LNCaP clone FGC (cell line): ENCODE measurements around the gene GCNT2.
"Not testable (repeated sequence)": the region's sequence is repeated elsewhere in the genome, so short reads cannot be mapped to it uniquely, and the experiment has no call there.

Experiments used
- DNase-seq: peaks from one replicate; pipeline ENCODE4 v3.0.0-alpha.2; 2011; ENCODE audit warnings: low read depth
- H3K4me3 ChIP-seq: 2 replicates; pipeline ENCODE4 v1.5.1; 2011; ENCODE audit warnings: mild to moderate bottlenecking, low read depth, low read length, control low read depth
- TF ChIP-seq, protein P1 (sequence below): IDR thresholded peaks from 2 replicates; pipeline ENCODE4 v1.5.1; 2012; ENCODE audit warnings: mild to moderate bottlenecking; ENCODE audit not compliant: control insufficient read depth, insufficient read depth; ENCODE audit errors: extremely low read depth

GCNT2 gene

GRCh38 chr6:10659699-10660348 lies 138.7 kb downstream of the GCNT2 start:
- no peak overlapping the region for H3K4me3 ChIP-seq
- TF ChIP-seq, protein P1, sequence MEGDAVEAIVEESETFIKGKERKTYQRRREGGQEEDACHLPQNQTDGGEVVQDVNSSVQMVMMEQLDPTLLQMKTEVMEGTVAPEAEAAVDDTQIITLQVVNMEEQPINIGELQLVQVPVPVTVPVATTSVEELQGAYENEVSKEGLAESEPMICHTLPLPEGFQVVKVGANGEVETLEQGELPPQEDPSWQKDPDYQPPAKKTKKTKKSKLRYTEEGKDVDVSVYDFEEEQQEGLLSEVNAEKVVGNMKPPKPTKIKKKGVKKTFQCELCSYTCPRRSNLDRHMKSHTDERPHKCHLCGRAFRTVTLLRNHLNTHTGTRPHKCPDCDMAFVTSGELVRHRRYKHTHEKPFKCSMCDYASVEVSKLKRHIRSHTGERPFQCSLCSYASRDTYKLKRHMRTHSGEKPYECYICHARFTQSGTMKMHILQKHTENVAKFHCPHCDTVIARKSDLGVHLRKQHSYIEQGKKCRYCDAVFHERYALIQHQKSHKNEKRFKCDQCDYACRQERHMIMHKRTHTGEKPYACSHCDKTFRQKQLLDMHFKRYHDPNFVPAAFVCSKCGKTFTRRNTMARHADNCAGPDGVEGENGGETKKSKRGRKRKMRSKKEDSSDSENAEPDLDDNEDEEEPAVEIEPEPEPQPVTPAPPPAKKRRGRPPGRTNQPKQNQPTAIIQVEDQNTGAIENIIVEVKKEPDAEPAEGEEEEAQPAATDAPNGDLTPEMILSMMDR, result no peak
- DNase-seq, result no peak

DNA sequence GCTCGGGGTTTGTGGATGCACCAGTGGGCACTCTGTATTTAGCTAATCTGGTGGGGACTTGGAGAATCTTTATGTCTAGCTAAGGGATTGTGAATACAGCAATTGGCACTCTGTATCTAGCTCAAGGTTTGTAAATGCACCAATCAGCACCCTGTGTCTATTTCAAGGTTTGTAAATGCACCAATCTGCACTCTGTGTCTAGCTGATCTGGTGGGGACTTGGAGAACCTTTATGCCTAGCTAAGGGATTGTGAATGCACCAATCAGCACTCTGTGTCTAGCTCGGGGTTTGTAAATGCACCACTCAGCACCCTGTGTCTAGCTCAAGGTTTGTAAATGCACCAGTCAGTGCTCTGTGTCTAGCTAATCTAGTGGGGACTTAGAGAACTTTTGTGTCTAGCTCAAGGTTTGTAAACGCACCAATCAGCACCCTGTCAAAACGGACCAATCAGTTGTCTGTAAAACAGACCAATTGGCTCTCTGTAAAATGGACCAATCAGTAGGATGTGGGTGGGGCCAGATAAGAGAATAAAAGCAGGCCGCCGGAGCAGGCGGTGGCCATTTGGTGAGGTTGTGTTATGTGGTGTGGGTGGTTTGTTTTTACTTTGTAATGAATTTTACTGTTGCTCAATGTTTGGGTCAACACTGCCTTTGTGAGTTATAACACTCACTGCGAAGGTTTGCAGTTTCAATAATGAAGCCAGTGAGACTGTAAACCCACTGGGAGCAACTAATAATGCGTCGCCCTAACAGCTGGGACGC lies 139.5 kb downstream of the GCNT2 start:
- not testable (repeated sequence) for DNase-seq

DNA sequence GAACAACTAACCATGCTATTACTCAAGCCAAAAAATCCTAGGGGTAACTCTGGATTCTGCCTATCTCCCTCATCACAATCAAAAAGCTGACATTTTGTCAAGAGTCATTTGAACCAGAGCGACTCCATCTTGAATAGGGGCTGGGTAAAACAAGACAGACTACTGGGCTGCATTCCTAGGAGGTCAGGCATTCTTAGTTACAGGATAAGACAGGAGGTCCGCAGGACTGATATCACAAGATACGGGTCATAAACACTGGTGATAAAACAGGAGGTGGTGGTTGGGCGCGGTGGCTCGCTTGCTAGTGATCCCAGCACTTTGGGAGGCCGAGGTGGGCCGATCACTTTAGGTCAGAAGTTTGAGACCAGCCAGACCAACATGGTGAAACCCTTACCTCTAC lies 141.1 kb downstream of the GCNT2 start:
- TF ChIP-seq, protein P1, result no peak
- H3K4me3 ChIP-seq, result no peak overlapping the region
- DNase-seq, result no peak

More for the DNA sequence above, 139.5 kb downstream of the GCNT2 start:
- not testable (repeated sequence) for H3K4me3 ChIP-seq

- DNase-seq, result no peak
- TF ChIP-seq, protein P1, result no peak
- H3K4me3 ChIP-seq, result no peak overlapping the region
Measured at GRCh38 chr6:10662742-10663141, 141.6 kb downstream of the GCNT2 start.

GRCh38 chr6:10665595-10665994 lies 144.4 kb downstream of the GCNT2 start:
- DNase-seq, H3K4me3 ChIP-seq: not testable (repeated sequence)

DNA sequence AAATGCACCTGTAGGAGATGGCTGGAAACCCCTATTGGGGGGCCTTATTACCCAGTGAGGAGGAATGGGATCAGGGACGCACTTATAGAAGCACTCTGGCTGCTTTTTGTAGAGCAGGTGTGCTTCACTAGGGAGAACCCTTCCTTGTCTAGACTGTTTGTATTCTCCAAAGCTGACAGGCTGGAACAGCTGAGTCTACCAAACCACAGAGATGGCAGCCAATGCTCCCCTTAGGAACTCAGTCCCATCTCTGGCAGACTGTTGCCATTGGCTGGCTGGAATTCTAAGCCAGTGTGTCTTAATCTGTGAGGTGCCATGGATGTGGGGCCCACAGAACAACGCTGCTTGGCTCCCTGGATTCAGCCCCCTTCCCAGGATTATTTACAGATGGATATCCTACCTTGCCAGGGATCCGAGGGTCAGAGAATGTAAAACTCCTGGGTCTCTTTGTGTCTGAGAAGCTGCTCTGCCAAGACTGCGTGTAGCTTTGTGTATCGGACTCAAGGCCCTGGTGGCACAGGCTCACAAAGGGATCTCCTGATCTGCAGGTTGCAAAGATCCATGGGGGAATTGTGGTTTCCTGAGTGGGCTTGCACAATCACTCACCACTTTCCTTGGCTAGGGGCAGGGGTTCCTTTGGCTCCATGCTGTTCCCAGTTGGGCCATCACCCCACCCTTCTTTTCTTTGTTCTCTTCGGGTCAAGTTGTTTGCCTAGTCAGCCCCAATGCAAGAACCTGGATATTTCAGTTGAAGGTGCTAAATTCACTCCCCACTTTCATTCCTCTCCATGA lies 147.2 kb downstream of the GCNT2 start:
- H3K4me3 ChIP-seq, result no peak overlapping the region
- TF ChIP-seq, protein P1, result no peak
- no peak for DNase-seq

DNA sequence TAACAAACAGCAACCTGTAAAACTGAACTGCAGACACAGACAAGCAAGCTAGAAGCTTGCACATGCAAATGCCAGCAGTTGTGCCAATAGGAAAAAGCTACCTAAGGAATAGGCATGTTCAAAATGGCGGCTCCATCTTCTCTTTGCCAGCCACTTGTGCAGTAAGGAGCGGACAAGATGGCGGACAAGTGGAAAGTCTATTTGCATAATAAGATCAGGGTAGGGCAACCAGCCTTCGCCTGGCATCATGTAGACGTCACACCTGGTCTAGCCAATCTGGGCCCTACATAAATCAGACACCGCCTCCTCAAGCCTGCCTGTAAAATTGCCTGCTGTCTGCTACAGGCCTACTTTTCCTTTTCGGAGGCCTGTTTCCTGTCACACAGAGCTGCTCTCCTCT lies 155.3 kb downstream of the GCNT2 start:
- no peak for DNase-seq
- TF ChIP-seq, protein P1, result no peak
- no peak overlapping the region for H3K4me3 ChIP-seq
